Stimulated activated CD4-positive, alpha-beta T cell treated with anti-CD3 and anti-CD28 coated beads, Interleukin-4, amount 100 ng/mL, for 4 hours (primary cell): ENCODE measurements around the gene MAPK8IP3.

Experiments used
- DNase-seq, 2 experiments: peaks; one replicate each; pipeline ENCODE4 v3.0.0-alpha.2; 2020

The MAPK8IP3 gene

DNA sequence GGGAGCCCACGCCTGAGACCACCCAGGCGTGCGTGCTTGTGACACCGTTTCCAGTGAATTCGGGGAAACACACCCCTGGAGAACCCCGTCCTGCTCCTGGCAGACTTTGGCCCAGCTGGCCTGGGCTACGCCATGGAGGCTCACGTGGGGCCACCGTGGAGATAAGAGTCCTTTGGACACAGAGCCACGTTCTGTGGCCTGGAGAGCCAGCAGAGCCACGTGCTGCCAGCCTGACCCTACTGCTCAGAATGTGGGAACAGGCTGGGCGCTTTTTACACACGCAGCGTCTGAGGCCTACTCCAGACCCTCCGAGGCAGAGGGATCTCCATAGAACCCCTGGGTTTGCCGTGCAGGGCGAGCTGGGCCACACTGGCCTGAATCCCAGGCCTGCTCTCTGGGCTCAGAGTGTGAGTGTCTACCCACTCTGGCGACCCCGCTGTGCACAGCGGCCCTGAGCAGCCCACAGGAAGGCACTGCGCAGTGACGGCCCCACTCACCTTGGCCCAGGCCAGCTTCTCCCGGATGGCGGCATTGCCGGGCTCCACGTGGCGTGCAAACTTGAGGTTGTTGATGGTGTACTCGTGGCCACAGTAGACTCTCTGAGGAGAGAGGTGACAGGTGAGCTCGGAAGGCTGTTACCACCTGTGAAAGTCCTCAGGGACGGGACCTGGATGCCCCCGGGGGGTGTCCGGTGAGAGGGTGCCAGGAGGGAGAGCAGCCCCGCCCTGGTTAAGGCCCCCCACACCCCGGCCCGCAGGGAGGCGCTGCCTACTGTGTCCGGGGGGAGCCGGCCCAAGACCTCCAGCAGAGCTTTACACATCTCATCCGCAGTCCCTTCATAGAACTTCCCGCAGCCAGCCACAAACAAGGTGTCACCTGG, 110.6 kb downstream of the MAPK8IP3 start:
- DNase-seq: no peak

DNA sequence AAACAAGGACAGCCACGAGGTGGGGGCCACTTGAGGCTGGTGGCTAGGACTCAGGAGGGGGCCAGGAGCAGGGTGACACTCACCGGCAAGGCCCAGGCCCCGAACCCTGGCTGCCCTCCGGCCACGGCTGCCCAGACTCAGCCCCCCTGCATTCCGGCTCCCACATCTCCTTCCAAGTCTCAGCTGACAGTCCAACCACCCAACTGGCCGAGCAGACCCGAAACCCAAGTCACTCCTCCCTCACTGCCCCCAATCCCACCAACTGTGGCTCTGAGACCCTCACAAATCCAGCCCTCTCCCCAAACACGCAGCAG, 111.2 kb downstream of the MAPK8IP3 start:
- DNase-seq: no peak

DNA sequence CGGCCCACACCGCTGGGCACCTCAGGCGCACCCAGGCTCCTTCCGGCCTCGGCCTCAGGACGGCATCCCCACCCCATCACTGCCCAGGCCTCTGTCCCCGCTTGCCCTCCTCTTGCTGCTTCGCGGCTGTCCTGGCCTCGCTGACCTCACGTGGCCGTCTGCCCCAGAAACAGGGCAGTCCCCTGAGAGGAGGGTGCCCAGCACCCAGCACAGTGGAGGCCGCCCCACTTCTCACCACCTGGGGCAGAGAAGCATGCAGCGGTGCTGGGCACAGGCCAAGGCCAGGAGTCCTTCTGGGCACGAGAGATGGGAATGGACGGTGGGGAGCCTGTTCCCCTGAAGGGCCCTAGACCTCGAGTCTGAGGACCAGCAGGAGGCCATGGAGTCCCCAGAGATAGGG, 111.7 kb downstream of the MAPK8IP3 start:
- DNase-seq: no peak

DNA sequence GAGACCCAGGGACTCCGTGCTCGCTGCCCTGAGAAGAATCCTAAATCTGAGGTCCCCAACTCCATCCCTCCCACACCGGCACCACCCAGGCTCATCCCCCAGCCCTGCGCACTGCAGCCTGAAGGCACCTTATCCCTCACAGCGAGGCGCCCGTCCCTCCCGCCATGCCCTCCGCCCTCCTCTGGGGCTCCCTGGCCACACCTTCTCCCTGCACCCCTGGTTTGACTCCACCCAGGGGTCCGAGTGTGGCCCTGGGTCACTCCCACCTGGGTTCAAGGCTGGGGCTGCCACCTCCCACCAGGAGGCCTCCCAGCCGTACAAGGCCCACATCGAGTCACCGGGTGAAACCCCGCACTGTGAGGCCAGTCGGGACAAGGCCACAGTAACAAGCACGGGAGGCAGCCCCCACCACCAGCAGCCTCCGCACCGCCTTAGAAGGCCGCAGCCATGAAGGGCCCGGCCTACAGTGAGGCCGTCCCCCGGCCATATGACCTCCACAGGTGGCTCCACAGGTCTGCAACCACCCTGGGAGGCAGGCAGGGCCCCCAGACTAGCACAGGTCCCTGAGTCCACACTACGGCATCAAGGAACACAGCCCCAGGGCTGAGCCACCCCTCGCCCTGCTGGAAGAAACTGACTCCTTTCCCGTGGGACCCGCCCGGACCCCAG, 112.3 kb downstream of the MAPK8IP3 start:
- no peak for DNase-seq

DNA sequence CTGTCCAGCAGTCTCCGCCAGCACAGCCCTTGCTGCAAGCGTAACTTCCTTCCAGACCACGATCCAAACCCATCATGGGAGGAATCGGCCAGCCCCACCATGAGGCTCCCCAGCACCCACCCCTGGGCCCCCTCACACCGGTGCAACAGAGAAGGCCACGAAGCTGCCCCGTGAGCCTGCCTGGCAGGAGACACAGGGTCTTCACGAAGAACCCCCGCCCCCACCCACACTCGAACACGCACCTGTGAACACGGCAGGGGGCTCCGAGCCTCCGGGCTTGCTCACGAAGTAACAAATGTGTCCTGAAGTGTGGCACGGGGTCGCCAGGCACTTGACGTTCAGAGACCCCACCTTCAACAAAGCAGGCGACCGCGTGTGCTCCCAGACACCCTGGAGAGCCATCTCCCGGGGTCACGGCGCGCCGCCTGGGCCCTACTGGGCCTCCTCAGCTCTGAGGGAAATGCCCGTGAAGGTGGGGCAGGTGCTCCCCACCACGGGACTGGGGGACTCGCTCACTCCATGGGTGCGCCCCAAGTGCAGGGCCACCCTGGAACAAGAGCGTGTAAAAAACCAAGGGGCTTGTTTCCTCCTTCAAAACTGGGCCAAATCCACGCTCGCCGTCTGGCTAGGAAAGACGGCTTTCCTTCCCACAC, 113.0 kb downstream of the MAPK8IP3 start:
- no peak for DNase-seq

DNA sequence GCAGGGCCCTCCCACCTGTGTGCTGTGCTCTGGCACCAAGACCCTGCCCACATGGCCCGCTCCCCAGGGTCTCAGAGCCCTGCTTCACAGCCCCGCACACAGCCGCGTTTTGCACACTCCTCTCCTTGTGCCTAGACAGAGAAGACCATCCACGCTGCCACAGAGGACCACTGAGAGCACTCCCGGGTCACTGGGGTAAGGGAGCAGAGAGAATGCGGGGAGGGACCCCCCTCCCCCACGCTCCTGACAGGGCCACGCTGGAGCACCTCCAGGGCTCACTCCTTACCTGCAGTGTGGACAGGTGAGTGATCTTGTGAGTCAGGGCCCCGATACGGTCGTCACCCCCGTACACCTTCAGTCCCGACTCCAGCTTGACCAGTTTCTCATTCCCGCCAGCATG, 113.6 kb downstream of the MAPK8IP3 start:
- DNase-seq: no peak
